ENCODE results near the gene COG6.

COG6 gene

DNA sequence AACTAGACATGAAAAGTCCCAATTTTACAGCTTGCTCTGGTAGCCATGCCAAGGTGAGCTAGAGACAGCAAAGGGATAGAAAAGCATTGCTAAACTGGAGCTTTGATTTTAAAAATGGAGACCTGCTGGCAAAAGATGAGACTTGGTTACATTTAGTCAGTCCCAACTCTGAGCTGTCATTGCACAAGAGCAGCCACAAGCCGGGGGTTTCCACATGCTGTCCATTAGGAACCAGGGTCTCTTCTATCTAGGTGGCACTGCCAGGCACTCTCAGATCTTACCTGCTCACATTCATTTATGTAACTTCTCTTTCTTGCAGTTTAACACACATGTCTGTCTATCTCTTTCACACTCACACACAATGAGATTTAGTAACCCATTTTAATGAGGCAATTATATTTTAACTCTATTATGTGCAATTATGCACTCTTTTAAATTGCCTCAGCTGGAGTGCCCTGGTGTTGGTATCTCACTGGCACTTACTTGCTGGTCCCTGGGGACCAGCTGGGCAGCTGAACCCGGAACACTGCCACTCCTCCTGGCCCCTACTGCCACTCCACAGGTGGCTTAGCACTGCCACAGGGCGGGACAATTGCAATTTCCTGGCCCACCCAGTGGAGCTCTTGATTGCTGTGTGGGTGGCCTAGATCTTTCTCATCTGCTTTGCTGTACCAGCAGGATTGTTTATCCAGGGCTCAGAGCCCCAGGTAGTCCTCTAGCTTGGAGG lies 112.5 kb downstream of the COG6 start:
- DNase-seq (ENCODE audit: low read depth in 2 of 2, low spot score in 1 of 2) = no peak

DNA sequence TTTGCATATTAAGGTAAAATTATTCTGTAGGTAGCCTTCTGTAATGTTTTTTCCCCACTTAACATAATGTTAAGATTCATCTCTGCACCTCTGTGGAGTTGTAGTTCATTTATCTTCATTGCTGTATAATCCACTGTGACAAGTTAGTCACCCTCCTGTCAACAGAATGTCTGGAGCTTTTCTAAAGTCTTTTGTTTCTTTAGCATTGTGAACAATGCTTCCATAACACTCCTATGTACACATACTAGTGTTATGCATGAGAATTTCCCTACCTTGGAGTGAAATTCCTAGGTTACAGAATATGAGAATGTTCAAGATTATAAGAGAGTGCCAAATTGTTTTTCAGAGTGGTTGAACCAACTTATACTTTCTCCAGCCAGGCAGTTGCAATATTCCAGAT lies 113.5 kb downstream of the COG6 start:
- no peak for DNase-seq (ENCODE audit: low read depth in 2 of 2, low spot score in 1 of 2)

DNA sequence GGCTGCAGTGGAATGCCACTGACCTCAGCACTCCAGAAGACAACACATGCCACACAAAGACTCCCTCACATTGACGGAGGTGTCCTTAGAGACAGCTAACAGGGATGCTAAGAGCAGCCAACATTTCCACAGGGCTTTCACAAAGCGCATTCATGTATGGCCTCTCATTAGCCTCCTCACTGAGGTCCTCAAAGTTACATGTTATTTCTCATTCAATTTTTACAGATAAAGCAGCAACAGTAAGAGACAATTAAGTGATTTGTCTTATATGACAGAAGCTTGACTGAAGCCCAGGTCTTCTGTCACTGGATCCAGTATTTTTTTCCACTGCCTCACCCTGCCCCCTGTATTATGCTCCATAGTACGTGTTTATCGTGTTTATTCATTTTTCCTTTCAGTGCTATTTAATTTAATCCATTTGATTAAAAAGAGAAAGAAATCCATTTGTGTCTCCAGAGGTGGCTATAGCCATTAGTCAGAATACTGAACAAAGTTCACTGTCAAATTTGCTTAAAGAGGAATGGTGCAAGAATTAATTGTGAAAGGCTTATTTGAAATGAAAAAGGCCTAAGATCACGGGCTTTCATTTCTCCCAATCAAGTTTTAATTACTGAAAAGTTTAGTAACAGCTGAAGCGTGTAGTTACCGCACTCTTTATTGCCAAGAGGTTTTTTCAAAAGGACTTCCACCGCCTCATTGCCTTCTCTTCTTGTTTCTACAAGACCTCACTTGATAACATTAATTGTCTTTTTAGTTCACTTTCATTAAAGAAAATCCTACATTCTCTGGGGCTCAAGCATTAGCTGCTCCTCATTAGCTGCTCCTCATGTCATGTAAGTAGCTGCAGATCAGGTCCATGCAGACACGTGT lies 115.0 kb downstream of the COG6 start:
- DNase-seq (ENCODE audit: low read depth in 2 of 2, low spot score in 1 of 2) = no peak

- DNase-seq (ENCODE audit: low read depth in 2 of 2, low spot score in 1 of 2) = no peak
Measured at GRCh38 chr13:39773833-39774232, 118.4 kb downstream of the COG6 start.

GRCh38 chr13:39776439-39776838 lies 121.0 kb downstream of the COG6 start:
- DNase-seq (ENCODE audit: low read depth in 2 of 2, low spot score in 1 of 2) = no peak

GRCh38 chr13:39777021-39777420 lies 121.6 kb downstream of the COG6 start:
- no peak for DNase-seq (ENCODE audit: low read depth in 2 of 2, low spot score in 1 of 2)

- DNase-seq (ENCODE audit: low read depth in 2 of 2, low spot score in 1 of 2) = no peak
Measured at GRCh38 chr13:39777527-39778061, 122.1 kb downstream of the COG6 start.

GRCh38 chr13:39779337-39780265 lies 124.1 kb downstream of the COG6 start:
- peak in 1 of 2 donors; percentile 6 for DNase-seq (ENCODE audit: low read depth in 2 of 2, low spot score in 1 of 2)

DNA sequence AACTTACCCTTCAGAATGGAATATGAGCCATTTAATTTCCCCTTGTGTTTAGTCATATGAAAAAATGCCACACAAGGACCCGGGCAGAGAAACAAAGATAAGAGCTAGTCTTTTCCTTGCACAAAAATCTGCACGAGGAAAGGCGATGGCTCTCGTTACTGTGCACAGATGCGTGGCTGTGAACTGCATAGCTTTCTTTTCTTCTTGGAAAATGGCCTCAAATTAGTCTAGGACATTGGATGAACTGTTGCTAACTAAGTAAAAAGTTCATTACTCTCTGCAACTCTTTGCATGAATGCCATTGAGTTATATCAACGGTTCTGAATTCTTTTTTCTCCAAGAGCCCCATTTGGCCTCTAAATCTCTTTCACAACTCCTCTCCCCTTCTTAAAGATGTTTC lies 125.2 kb downstream of the COG6 start:
- no peak for DNase-seq (ENCODE audit: low read depth in 2 of 2, low spot score in 1 of 2)

- no peak for DNase-seq (ENCODE audit: low read depth in 2 of 2, low spot score in 1 of 2)
Measured at GRCh38 chr13:39781381-39781780, 125.9 kb downstream of the COG6 start.

DNA sequence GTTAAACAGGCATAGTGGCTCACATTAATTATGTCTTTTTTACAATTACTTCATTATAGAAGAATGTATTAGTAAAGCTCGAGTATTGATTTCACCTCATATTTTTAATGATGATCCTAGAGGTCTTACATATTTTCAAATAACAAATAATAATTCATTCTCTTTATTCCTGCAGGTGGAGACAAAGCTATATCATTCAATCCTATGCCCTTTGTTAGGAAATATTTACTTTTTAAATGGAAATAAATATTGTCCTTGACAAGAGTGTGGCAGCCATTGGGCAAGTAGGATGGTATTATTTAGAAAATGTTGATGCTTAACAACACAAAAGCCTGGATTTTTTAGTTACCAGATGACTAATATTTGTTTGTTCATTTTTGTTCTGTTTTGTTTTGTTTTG lies 127.6 kb downstream of the COG6 start:
- no peak for DNase-seq (ENCODE audit: low read depth in 2 of 2, low spot score in 1 of 2)

DNA sequence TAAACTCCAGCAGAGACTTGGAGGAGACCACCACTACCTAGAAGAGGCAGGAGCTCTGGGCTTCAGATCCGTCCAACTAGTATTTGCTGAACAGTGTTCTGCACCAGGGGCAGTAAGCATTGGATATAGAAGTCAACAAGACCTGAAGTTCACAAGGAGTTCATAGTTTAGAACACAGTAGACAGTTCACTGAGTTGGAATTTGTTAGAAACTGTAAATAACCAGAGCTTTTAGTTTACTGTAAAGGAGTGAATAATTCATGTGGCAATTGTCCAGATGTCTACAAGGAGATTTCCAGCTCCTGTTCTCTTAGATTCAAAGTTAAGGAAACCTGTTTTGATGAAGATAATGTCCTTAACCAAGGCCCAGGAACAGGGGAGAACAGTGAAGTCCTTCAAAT lies 128.9 kb downstream of the COG6 start:
- DNase-seq (ENCODE audit: low read depth in 2 of 2, low spot score in 1 of 2) = no peak

- no peak for DNase-seq (ENCODE audit: low read depth in 2 of 2, low spot score in 1 of 2)
Measured at GRCh38 chr13:39786091-39786490, 130.6 kb downstream of the COG6 start.

GRCh38 chr13:39787086-39787487 lies 131.6 kb downstream of the COG6 start:
- DNase-seq (ENCODE audit: low read depth in 2 of 2, low spot score in 1 of 2) = no peak

DNA sequence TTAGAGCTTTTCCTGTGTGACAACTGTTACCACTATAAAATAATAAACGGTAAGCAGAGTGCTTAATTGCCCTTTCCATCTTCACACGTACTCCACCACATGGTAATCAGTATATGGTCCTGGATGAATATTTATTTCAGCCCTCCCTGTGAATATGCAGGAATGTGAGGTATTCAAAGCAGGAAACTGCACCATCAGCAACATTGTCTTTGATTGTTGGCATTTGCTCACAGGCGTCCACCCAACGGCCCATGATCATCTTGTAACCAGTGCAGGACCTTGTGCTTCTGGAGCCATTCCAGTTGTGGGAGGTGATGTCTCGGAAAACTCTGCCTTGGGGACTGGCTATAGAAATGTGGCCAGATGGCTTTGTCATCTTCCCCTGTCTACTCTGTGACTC lies 132.6 kb downstream of the COG6 start:
- no peak for DNase-seq (ENCODE audit: low read depth in 2 of 2, low spot score in 1 of 2)

GRCh38 chr13:39789451-39789850 lies 134.0 kb downstream of the COG6 start:
- no peak for DNase-seq (ENCODE audit: low read depth in 2 of 2, low spot score in 1 of 2)

Measured in stimulated activated CD8-positive, alpha-beta memory T cell treated with anti-CD3 and anti-CD28 coated beads, Interleukin-4, amount 100 ng/mL, for 1 hour (primary cell).